ENCODE results near the gene SAMD14.
A peak's percentile ranks its signal among the peaks of the same experiment; 100 is the strongest.

SAMD14 gene

GRCh38 chr17:50144355-50144754 is 14.4 kb upstream of the SAMD14 start:
- FAIRE-seq (no peak), DNase-seq (ENCODE audit: insufficient read length, low spot score) (no peak)
- no peak for TF ChIP-seq POLR2AphosphoS5 (IDR thresholded peaks at IDR 0.05; ENCODE audit: low read depth, low read length)
- peak; percentile 86 for TF ChIP-seq POU2F2 (IDR thresholded peaks at IDR 0.05; ENCODE audit: low read depth, low read length)

GRCh38 chr17:50143461-50144176 is 13.7 kb upstream of the SAMD14 start:
- DNase-seq (ENCODE audit: insufficient read length, low spot score) = no peak
- no peak for FAIRE-seq
- no peak for TF ChIP-seq TAF1 (IDR thresholded peaks at IDR 0.05; ENCODE audit: low read depth, low read length)
- TF ChIP-seq SPI1 (IDR thresholded peaks at IDR 0.05; ENCODE audit: low read depth, low read length) = no peak
- no peak for TF ChIP-seq PAX5 (IDR thresholded peaks at IDR 0.05; ENCODE audit: insufficient read depth, low read length, severe bottlenecking)

GRCh38 chr17:50141745-50142110 is 11.8 kb upstream of the SAMD14 start:
- no peak for TF ChIP-seq TAF1 (IDR thresholded peaks at IDR 0.05; ENCODE audit: low read depth, low read length)
- TF ChIP-seq POU2F2 (IDR thresholded peaks at IDR 0.05; ENCODE audit: low read depth, low read length) = no peak
- TF ChIP-seq PAX5 (IDR thresholded peaks at IDR 0.05; ENCODE audit: insufficient read depth, low read length, severe bottlenecking) = no peak
- TF ChIP-seq POLR2A (IDR thresholded peaks at IDR 0.05; ENCODE audit: low read depth, low read length) = no peak
- no peak for TF ChIP-seq SPI1 (IDR thresholded peaks at IDR 0.05; ENCODE audit: low read depth, low read length)
- no peak for TF ChIP-seq POLR2AphosphoS5 (IDR thresholded peaks at IDR 0.05; ENCODE audit: low read depth, low read length)
- FAIRE-seq (peak; percentile 48), DNase-seq (ENCODE audit: insufficient read length, low spot score) (no peak)

- DNase-seq (ENCODE audit: insufficient read length, low spot score) (no peak), FAIRE-seq (no peak)
- no peak for TF ChIP-seq SPI1 (IDR thresholded peaks at IDR 0.05; ENCODE audit: low read depth, low read length)
- TF ChIP-seq POU2F2 (IDR thresholded peaks at IDR 0.05; ENCODE audit: low read depth, low read length) = no peak
- TF ChIP-seq POLR2A (IDR thresholded peaks at IDR 0.05; ENCODE audit: low read depth, low read length) = no peak
- no peak for TF ChIP-seq POLR2AphosphoS5 (IDR thresholded peaks at IDR 0.05; ENCODE audit: low read depth, low read length)
- TF ChIP-seq TAF1 (IDR thresholded peaks at IDR 0.05; ENCODE audit: low read depth, low read length) = no peak
- TF ChIP-seq PAX5 (IDR thresholded peaks at IDR 0.05; ENCODE audit: insufficient read depth, low read length, severe bottlenecking) = no peak
Observed at GRCh38 chr17:50141026-50141744, 11.2 kb upstream of the SAMD14 start.

GRCh38 chr17:50139950-50140885 is 10.3 kb upstream of the SAMD14 start:
- FAIRE-seq (peak; percentile 99), DNase-seq (ENCODE audit: insufficient read length, low spot score) (peak; percentile 89)
- TF ChIP-seq SPI1 (IDR thresholded peaks at IDR 0.05; ENCODE audit: low read depth, low read length) (no peak), POLR2A (IDR thresholded peaks at IDR 0.05; ENCODE audit: low read depth, low read length) (no peak), PAX5 (IDR thresholded peaks at IDR 0.05; ENCODE audit: insufficient read depth, low read length, severe bottlenecking) (no peak), TAF1 (IDR thresholded peaks at IDR 0.05; ENCODE audit: low read depth, low read length) (no peak), POU2F2 (IDR thresholded peaks at IDR 0.05; ENCODE audit: low read depth, low read length) (no peak), POLR2AphosphoS5 (IDR thresholded peaks at IDR 0.05; ENCODE audit: low read depth, low read length) (no peak)

- no peak for TF ChIP-seq POLR2AphosphoS5 (IDR thresholded peaks at IDR 0.05; ENCODE audit: low read depth, low read length)
- no peak for TF ChIP-seq POLR2A (IDR thresholded peaks at IDR 0.05; ENCODE audit: low read depth, low read length)
- no peak for TF ChIP-seq TAF1 (IDR thresholded peaks at IDR 0.05; ENCODE audit: low read depth, low read length)
- no peak for TF ChIP-seq POU2F2 (IDR thresholded peaks at IDR 0.05; ENCODE audit: low read depth, low read length)
- TF ChIP-seq SPI1 (IDR thresholded peaks at IDR 0.05; ENCODE audit: low read depth, low read length) = no peak
- TF ChIP-seq PAX5 (IDR thresholded peaks at IDR 0.05; ENCODE audit: insufficient read depth, low read length, severe bottlenecking) = no peak
- FAIRE-seq = peak; percentile 13
- DNase-seq (ENCODE audit: insufficient read length, low spot score) = no peak
Observed at GRCh38 chr17:50139185-50139783, 9.3 kb upstream of the SAMD14 start.

- FAIRE-seq (no peak), DNase-seq (ENCODE audit: insufficient read length, low spot score) (no peak)
- TF ChIP-seq POLR2A (IDR thresholded peaks at IDR 0.05; ENCODE audit: low read depth, low read length) (no peak), SPI1 (IDR thresholded peaks at IDR 0.05; ENCODE audit: low read depth, low read length) (no peak), POU2F2 (IDR thresholded peaks at IDR 0.05; ENCODE audit: low read depth, low read length) (no peak), PAX5 (IDR thresholded peaks at IDR 0.05; ENCODE audit: insufficient read depth, low read length, severe bottlenecking) (no peak), TAF1 (IDR thresholded peaks at IDR 0.05; ENCODE audit: low read depth, low read length) (no peak), POLR2AphosphoS5 (IDR thresholded peaks at IDR 0.05; ENCODE audit: low read depth, low read length) (no peak)
Observed at GRCh38 chr17:50137042-50137441, 7.1 kb upstream of the SAMD14 start.

- TF ChIP-seq TAF1 (IDR thresholded peaks at IDR 0.05; ENCODE audit: low read depth, low read length) (no peak), PAX5 (IDR thresholded peaks at IDR 0.05; ENCODE audit: insufficient read depth, low read length, severe bottlenecking) (no peak), SPI1 (IDR thresholded peaks at IDR 0.05; ENCODE audit: low read depth, low read length) (no peak), POLR2A (IDR thresholded peaks at IDR 0.05; ENCODE audit: low read depth, low read length) (no peak), POU2F2 (IDR thresholded peaks at IDR 0.05; ENCODE audit: low read depth, low read length) (no peak), POLR2AphosphoS5 (IDR thresholded peaks at IDR 0.05; ENCODE audit: low read depth, low read length) (no peak)
- DNase-seq (ENCODE audit: insufficient read length, low spot score) (no peak), FAIRE-seq (no peak)
Observed at GRCh38 chr17:50136096-50136687, 6.2 kb upstream of the SAMD14 start.

Data from GM12891 (cell line).